ENCODE measurements around the gene SIGLECL1.

GRCh38 chr19:51256155-51256625 lies 5.3 kb downstream of the SIGLECL1 start:
- TF ChIP-seq E2F1 (CRISPR knock-in tag; IDR thresholded peaks at IDR 0.05), result no peak
- no peak for TF ChIP-seq ZNF512 (CRISPR knock-in tag; IDR thresholded peaks at IDR 0.05; ENCODE audit: borderline replicate concordance)
- no peak for TF ChIP-seq ZNF232 (CRISPR knock-in tag; IDR thresholded peaks at IDR 0.05)
- TF ChIP-seq RELA (CRISPR knock-in tag; IDR thresholded peaks at IDR 0.05; ENCODE audit: borderline replicate concordance), result no peak
- no peak for TF ChIP-seq ATF2 (CRISPR knock-in tag; IDR thresholded peaks at IDR 0.05; ENCODE audit: borderline replicate concordance, low read depth)
- TF ChIP-seq USF2 (CRISPR knock-in tag; IDR thresholded peaks at IDR 0.05), result no peak
- no peak for TF ChIP-seq CTCF (IDR thresholded peaks at IDR 0.05)
- no peak for TF ChIP-seq TP53 (CRISPR knock-in tag; IDR thresholded peaks at IDR 0.05)
- no peak for TF ChIP-seq NR2C2 (CRISPR knock-in tag; IDR thresholded peaks at IDR 0.05)
- no peak for TF ChIP-seq SP1 (CRISPR knock-in tag; conservative IDR thresholded peaks at IDR 0.05)
- TF ChIP-seq, protein P1, sequence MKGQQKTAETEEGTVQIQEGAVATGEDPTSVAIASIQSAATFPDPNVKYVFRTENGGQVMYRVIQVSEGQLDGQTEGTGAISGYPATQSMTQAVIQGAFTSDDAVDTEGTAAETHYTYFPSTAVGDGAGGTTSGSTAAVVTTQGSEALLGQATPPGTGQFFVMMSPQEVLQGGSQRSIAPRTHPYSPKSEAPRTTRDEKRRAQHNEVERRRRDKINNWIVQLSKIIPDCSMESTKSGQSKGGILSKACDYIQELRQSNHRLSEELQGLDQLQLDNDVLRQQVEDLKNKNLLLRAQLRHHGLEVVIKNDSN (CRISPR knock-in tag; IDR thresholded peaks at IDR 0.05), result no peak
- TF ChIP-seq, protein P2, sequence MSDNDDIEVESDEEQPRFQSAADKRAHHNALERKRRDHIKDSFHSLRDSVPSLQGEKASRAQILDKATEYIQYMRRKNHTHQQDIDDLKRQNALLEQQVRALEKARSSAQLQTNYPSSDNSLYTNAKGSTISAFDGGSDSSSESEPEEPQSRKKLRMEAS (CRISPR knock-in tag; IDR thresholded peaks at IDR 0.05), result no peak

Data from WTC11 (cell line).